Activated CD4-positive, CD25-positive, alpha-beta regulatory T cell (primary cell): ENCODE results near the gene RGMA.

Source experiments
- DNase-seq, 4 experiments: peaks; one replicate each; lab custom pipeline; 2025; lab: John Stamatoyannopoulos, UW

The RGMA gene

GRCh38 chr15:93088981-93089726, at the start of gene RGMA:
TSS of gene RGMA (minus strand) at chr15:93089211. CDS start at chr15:93088932, 279 bp downstream.
- DNase-seq, result no peak

GRCh38 chr15:93136606-93137005, 47.6 kb upstream of the RGMA start:
- DNase-seq, result no peak

GRCh38 chr15:93135997-93136397, 47.0 kb upstream of the RGMA start:
- no peak for DNase-seq

- DNase-seq, result no peak
Observed at GRCh38 chr15:93135459-93135858, 46.4 kb upstream of the RGMA start.

- no peak for DNase-seq
Observed at GRCh38 chr15:93131485-93132095, 42.6 kb upstream of the RGMA start.

GRCh38 chr15:93129702-93130488, 40.9 kb upstream of the RGMA start:
- no peak for DNase-seq

GRCh38 chr15:93127286-93127685, 38.3 kb upstream of the RGMA start:
- no peak for DNase-seq

- DNase-seq, result no peak
Observed at GRCh38 chr15:93126599-93126998, 37.6 kb upstream of the RGMA start.

- no peak for DNase-seq
Observed at GRCh38 chr15:93126148-93126547, 37.1 kb upstream of the RGMA start.

- DNase-seq, result no peak
Observed at GRCh38 chr15:93124126-93124525, 35.1 kb upstream of the RGMA start.

- DNase-seq, result no peak
Observed at GRCh38 chr15:93121973-93122910, 33.2 kb upstream of the RGMA start.

GRCh38 chr15:93121107-93121506, 32.1 kb upstream of the RGMA start:
- DNase-seq, result no peak

GRCh38 chr15:93118904-93119303, 29.9 kb upstream of the RGMA start:
- DNase-seq, result no peak

GRCh38 chr15:93111451-93111850, 22.4 kb upstream of the RGMA start:
- no peak for DNase-seq

- DNase-seq, result no peak
Observed at GRCh38 chr15:93110502-93111040, 21.6 kb upstream of the RGMA start.

- DNase-seq, result no peak
Observed at GRCh38 chr15:93109336-93110102, 20.5 kb upstream of the RGMA start.

GRCh38 chr15:93107646-93108045, 18.6 kb upstream of the RGMA start:
- no peak for DNase-seq

- DNase-seq, result no peak
Observed at GRCh38 chr15:93105485-93105884, 16.5 kb upstream of the RGMA start.

- DNase-seq, result no peak
Observed at GRCh38 chr15:93103823-93104222, 14.8 kb upstream of the RGMA start.

- DNase-seq, result no peak
Observed at GRCh38 chr15:93102211-93102610, 13.2 kb upstream of the RGMA start.

GRCh38 chr15:93093765-93094164, 4.8 kb upstream of the RGMA start:
- no peak for DNase-seq
